Measurements from ENCODE around the gene LGR4. TPM values are rescaled to one million over a fixed set of nuclear protein-coding genes. Genes with fewer than 3 reads are reported as not detected.

LGR4 gene
- total RNA-seq, 1 experiment from 2014 or later, result 59.8 TPM

DNA sequence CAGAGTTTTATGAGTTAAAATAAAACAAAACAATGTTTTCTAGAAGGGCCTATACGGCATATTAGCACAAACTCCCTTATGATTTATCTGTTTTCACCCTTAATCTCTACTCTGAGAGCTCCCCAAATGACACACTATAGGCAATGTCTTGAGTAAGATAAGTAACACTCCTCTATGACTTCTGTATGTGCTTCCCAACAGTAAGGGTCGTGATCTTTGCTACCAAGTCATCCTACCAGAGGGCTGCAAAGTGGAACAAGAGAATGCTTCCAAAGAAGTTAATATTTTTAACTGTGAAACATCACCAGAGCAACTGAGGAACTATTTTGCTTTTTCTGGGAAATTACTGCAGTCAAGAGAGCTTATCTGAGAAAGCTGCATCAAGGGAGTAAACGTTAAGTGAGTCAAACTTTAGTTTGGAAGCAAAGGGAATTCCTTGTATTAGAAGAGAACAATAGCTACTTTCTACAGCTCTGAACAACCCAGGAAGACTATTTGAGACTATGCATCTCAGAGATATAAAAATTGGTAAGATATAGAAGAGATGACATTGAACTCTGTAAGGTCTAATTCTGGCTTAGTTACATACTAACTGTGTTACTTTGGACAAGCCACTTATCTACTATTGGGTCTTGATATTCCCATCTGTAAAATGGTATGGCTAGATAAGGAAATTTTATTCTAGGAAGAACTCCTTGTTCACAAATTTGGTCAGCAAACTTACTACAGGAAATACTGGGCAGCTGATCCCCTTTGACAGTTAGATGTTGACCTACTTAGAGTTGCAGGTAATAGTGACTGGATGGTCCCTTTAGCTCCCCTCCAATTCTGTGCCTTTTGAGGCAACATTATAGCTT is 65.9 kb downstream of the LGR4 start:
- no peak for DNase-seq (ENCODE audit: extremely low read depth, low read depth)

- no peak for DNase-seq (ENCODE audit: extremely low read depth, low read depth)
These were observed 67.5 kb downstream of the LGR4 start for GRCh38 chr11:27405134-27405533.

- no peak for DNase-seq (ENCODE audit: extremely low read depth, low read depth)
These were observed 68.2 kb downstream of the LGR4 start for GRCh38 chr11:27404427-27404826.

- DNase-seq (ENCODE audit: extremely low read depth, low read depth), result no peak
These were observed 69.4 kb downstream of the LGR4 start for GRCh38 chr11:27403195-27403594.

- DNase-seq (ENCODE audit: extremely low read depth, low read depth), result no peak
These were observed 70.1 kb downstream of the LGR4 start for GRCh38 chr11:27402450-27402849.

- peak; percentile 79 for DNase-seq (ENCODE audit: extremely low read depth, low read depth)
These were observed 70.7 kb downstream of the LGR4 start for GRCh38 chr11:27401833-27402316.

GRCh38 chr11:27401280-27401832 is 71.2 kb downstream of the LGR4 start:
- DNase-seq (ENCODE audit: extremely low read depth, low read depth), result no peak

GRCh38 chr11:27398400-27398770 is 74.2 kb downstream of the LGR4 start:
- DNase-seq (ENCODE audit: extremely low read depth, low read depth), result no peak

DNA sequence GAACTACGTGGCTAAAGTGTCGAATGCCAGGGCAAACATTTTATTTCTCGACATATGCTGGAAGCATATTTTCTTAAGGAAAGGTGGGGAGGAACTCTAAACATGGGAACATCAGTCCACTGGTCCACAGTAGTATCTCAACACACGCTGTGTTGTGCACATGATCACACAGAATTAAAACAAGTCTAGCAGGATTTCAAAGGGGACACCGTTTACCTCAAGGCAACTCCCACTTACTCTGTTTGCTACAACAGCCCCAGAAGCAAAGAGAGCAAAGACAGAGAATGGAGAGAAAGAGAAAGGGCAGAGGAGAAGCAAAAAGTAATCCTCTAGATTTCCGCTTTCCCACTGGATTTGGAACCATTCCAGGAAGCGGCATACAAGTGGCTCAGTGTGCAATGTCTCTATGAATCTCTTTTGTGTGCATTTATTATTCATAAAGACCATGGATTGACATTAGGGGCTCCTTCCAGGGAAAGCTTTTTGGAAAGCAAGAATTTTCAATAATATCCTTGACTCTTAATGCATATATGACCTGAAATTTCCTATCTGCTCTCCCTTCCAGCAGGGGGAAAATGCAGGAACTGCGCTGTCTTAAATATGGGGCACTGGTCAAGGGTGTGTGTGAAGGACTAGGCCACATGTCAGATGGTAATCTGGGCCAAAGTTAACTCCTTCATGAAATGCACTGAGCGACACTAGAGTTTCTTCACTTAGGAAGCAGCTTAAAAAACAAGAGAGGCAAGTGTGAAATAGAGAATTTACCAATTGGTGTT is 74.8 kb downstream of the LGR4 start:
- DNase-seq (ENCODE audit: extremely low read depth, low read depth), result no peak

GRCh38 chr11:27396259-27396839 is 76.2 kb downstream of the LGR4 start:
- no peak for DNase-seq (ENCODE audit: extremely low read depth, low read depth)

DNA sequence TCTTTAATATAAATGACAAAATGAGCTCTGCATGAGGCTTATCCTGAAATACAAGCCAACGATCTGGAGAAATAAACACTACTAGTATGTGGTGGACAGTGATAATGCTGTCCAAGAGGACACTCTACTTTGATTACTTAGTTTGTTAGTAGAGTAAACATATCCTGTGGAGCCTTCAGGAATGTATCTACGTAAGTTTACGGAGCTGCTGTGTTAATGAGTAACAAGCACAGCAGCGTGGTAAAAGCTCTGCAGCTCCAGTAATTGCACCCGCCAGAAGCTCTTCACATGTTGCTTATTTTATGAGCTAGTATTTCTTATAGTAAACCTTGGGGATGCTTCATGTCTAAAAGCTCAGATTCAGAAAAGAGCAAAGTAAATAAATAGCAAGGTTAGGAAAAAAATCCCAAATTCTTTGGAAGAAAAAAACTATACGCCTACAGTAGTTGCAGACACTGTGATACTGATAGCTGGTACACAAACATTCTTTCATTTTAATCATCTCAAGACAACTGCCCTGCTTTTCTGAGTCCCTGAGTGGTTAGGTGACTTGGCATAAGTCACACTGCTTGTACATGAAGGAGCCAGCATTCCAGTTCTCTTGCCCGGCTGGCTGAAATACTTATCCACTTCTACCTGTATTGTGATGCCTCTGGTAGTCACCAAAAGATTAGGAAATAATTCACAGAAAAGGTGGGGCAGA is 76.9 kb downstream of the LGR4 start:
- DNase-seq (ENCODE audit: extremely low read depth, low read depth), result peak; percentile 73

DNA sequence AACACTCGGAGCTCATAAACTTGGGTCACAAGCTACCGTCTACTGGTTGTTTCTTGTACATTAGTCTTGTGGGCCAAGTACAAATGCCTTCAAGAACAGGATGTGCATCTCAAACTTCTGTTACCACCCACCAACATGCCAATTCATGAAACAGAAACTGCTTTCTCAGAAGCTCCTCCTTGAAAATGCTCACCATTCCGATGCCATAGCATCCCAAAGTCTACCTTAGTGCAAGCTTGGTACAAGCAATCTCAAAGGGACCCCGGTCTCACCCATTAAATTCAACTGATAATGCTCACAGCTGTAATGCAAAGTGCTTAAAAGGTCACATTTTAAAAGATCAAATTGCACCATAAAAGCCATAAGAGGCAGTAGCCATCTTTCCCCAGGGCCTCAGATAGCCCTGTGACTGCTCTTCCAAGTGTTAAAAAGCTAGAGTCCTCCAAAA is 77.8 kb downstream of the LGR4 start:
- DNase-seq (ENCODE audit: extremely low read depth, low read depth), result no peak

GRCh38 chr11:27392278-27393114 is 80.1 kb downstream of the LGR4 start:
- no peak for DNase-seq (ENCODE audit: extremely low read depth, low read depth)

- DNase-seq (ENCODE audit: extremely low read depth, low read depth), result no peak
These were observed 81.1 kb downstream of the LGR4 start for GRCh38 chr11:27391331-27392015.

DNA sequence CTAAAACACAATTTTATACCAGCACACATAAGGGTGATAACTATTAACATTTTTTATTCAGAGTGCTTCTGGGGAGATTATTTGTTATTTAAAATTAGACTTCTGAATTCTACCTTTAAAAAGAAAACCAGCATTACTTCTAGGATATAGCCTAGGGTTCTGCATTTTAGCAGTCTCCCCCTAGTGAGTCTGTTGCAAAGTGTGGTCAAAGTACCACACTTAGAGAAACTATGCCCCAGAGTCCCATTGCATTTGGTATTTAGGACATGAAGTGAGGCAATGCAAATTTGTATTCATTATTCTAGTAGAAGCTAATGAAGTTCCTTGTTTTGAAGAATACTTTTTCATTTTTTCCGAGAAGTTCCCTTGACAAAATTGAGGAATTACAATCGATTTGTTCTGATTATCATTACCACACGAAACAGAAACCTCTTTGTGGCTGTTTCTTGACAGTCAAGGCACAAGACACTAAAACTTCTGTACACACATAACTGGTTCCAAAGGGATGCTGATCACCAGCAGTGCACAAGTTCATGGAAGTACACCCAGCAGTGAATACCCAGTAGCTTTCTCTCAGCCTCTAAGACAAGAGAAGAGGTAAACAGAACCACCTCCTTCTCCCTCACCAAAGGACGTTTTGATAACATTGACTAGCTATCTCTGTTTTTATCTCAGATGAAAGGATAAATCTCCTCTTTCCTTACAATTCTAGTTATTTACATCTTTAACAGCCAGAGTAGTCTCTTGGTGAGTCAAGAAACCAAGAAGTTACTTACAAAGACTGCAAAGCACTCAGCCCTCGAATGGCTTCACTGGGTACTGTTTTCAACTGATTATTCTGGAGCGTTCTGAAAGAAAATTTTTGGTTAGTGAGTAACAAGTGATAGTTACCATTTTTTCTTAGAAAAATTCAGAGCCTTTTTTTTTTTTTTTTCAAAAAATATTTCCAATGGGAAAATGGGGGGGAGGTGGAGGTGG is 82.0 kb downstream of the LGR4 start:
- DNase-seq (ENCODE audit: extremely low read depth, low read depth), result no peak

- no peak for DNase-seq (ENCODE audit: extremely low read depth, low read depth)
These were observed 83.7 kb downstream of the LGR4 start for GRCh38 chr11:27388869-27389268.

DNA sequence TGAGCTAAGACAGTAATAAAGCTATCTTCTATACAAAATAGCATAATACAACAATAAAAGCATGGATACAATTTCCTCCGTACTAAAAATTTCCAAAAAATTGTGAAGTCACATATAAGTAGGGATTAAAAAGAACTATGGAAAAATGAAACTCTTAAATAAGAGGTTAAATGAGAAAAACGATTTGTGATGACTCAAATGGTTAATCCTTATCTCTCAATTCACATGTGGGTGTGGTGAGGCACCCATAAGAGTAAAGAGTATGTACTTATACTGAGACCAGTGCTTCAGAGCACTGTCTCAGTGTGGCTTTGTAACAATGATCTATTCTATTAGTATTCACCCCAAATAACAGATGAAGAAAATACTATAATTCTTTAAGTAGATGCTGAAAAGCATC is 84.6 kb downstream of the LGR4 start:
- DNase-seq (ENCODE audit: extremely low read depth, low read depth), result no peak

DNA sequence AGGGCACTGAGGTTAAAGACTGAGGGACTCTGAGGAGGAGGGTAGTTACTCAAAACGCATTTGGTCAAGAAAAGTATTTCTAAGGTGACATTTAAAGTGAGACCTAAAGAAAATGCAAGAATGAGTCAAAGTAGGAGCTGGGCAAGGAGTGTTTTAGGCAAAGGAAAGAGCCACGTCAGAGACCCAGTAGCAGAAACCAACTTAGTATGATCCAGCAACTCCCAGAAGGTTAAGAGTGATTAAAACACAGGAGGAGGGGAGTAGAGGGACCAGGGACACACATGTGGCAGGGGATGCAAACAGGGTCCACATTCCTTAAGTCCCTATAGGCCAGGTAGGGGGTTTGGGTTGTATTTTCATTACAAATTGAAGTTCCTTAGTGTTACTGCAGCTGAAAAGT is 85.2 kb downstream of the LGR4 start:
- DNase-seq (ENCODE audit: extremely low read depth, low read depth), result no peak

Data from NCI-H460 (cell line).